Liver (tissue), 3 donors: ENCODE data around the gene ECSIT.

ENCODE experiments used
- ATF3 ChIP-seq: IDR thresholded peaks from 2 replicates; pipeline ENCODE4 v1.6.1; 2016; ENCODE audit warnings: antibody characterized with exemption
- CTCF ChIP-seq: fragments of 150-350 bp; IDR thresholded peaks from 2 replicates; pipeline ENCODE4 v1.5.1; 2017; ENCODE audit warnings: improper control_type of control experiment, low read depth, low read length; ENCODE audit not compliant: missing input control
- EGR1 ChIP-seq, 2 donors: IDR thresholded peaks; 2 replicates each; pipeline ENCODE4 v1.6.1; 2016 to 2018; ENCODE audit warnings: antibody characterized with exemption in 2 of 2, low read depth in 2 of 2
- GABPA ChIP-seq, 2 donors: IDR thresholded peaks in 1 of 2; conservative IDR thresholded peaks in 1 of 2; 2 replicates each; pipeline ENCODE4 v1.6.1; 2016; ENCODE audit warnings: antibody characterized with exemption in 2 of 2, mild to moderate bottlenecking in 1 of 2, moderate library complexity in 1 of 2
- JUND ChIP-seq, 2 donors: IDR thresholded peaks; 2 replicates each; pipeline ENCODE4 v1.6.1; 2016; ENCODE audit warnings: antibody characterized with exemption in 2 of 2
- MAX ChIP-seq: IDR thresholded peaks from 2 replicates; pipeline ENCODE4 v1.6.1; 2016; ENCODE audit warnings: antibody characterized with exemption
- NR2F2 ChIP-seq: IDR thresholded peaks from 2 replicates; pipeline ENCODE4 v1.6.1; 2016; ENCODE audit warnings: antibody characterized with exemption
- RAD21 ChIP-seq, 2 donors: IDR thresholded peaks; 2 replicates each; pipeline ENCODE4 v1.6.1; 2016; ENCODE audit warnings: antibody characterized with exemption in 2 of 2, mild to moderate bottlenecking in 2 of 2
- REST ChIP-seq: IDR thresholded peaks from 2 replicates; pipeline ENCODE4 v1.6.1; 2016; ENCODE audit warnings: antibody characterized with exemption, mild to moderate bottlenecking
- RXRA ChIP-seq, 2 donors: IDR thresholded peaks; 2 replicates each; pipeline ENCODE4 v1.6.1; 2017 to 2018; ENCODE audit warnings: antibody characterized with exemption in 2 of 2, mild to moderate bottlenecking in 1 of 2
- SP1 ChIP-seq: IDR thresholded peaks from 2 replicates; pipeline ENCODE4 v1.6.1; 2018; ENCODE audit warnings: antibody characterized with exemption, mild to moderate bottlenecking
- YY1 ChIP-seq: IDR thresholded peaks from 2 replicates; pipeline ENCODE4 v1.6.1; 2016; ENCODE audit warnings: antibody characterized with exemption, mild to moderate bottlenecking
- ZBTB33 ChIP-seq: IDR thresholded peaks from 2 replicates; pipeline ENCODE4 v1.6.1; 2016; ENCODE audit warnings: antibody characterized with exemption
- donor health status: healthy.
- donor health status: healthy.

- TF ChIP-seq EGR1 (IDR thresholded peaks at IDR 0.05; ENCODE audit: low read depth in 2 of 2) (no peak), CTCF (no peak), MAX (no peak), YY1 (no peak), RAD21 (IDR thresholded peaks at IDR 0.05) (no peak), SP1 (no peak), GABPA (IDR thresholded peaks at IDR 0.05 in 1 of 2, conservative IDR thresholded peaks at IDR 0.05 in 1 of 2) (no peak), JUND (IDR thresholded peaks at IDR 0.05) (no peak), ATF3 (no peak), REST (no peak), NR2F2 (no peak), RXRA (IDR thresholded peaks at IDR 0.05) (no peak), ZBTB33 (no peak)
Observed at GRCh38 chr19:11489378-11489777, 39.6 kb downstream of the ECSIT start.
